ENCODE data around the gene ZFP36L1. TPM values are rescaled to one million over a fixed set of nuclear protein-coding genes. Genes with fewer than 3 reads are reported as not detected.

The ZFP36L1 gene
- total and polyA plus RNA-seq, 7 experiments from 2014 or later, result 82.0 to 231 (median 160) TPM

DNA sequence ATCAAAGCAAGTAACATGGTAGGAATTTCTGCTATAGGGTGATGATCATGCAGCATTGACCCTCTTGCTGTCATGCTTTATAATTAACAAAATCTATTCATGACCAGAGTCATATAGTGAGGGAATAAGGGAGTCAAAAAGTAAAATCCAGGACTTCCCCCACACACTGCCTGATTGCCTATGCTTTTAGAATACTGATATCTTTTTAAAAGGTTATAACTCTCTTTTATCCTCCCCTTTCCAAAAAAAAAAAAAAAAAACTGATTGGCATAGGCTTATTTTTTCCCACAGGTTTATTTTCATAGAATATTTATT is 51.4 kb downstream of the ZFP36L1 start:
- H3K36me3 ChIP-seq (ENCODE audit: control insufficient read depth in 2 of 3, insufficient read depth in 3 of 3, low read length in 3 of 3), result no peaks in the 10 kb centered on the region
- ATAC-seq, result no peak
- Mint-ChIP-seq H3K9me3 (peaks cover 0 to 11% (median 0%) of the 10 kb centered on the region in 11 donors), H3K27me3 (peaks cover 0 to 10% (median 0%) of the 10 kb centered on the region in 5 donors), H3K4me3 (no peak overlapping the region), H3K36me3 (peaks cover 0 to 11% (median 0%) of the 10 kb centered on the region in 5 donors), H3K4me1 (peaks cover 0 to 9% (median 2%) of the 10 kb centered on the region in 7 donors), H3K27ac (no peak overlapping the region)
- intact Hi-C loops (cut with micrococcal nuclease), result no loop called here
- H3K4me3 ChIP-seq (ENCODE audit: low read length), result no peak overlapping the region
- POLR2A ChIA-PET, result no interaction called here
- no peaks in the 10 kb centered on the region for H3K27me3 ChIP-seq (ENCODE audit: control insufficient read depth in 2 of 2, insufficient read depth in 2 of 2, low read length in 2 of 2)
- DNase-seq, result no peak
- no peaks in the 10 kb centered on the region for H3K4me1 ChIP-seq (ENCODE audit: control insufficient read depth in 2 of 2, insufficient read depth in 2 of 2, low read length in 2 of 2)
- peaks cover 0 to 5% (median 0%) of the 10 kb centered on the region in 3 experiments for H3K9me3 ChIP-seq (ENCODE audit: control insufficient read depth in 2 of 3, low read length in 3 of 3)
- CTCF ChIA-PET, result no interaction called here
- H3K27ac ChIP-seq (ENCODE audit: low read depth, low read length), result no peak overlapping the region

DNA sequence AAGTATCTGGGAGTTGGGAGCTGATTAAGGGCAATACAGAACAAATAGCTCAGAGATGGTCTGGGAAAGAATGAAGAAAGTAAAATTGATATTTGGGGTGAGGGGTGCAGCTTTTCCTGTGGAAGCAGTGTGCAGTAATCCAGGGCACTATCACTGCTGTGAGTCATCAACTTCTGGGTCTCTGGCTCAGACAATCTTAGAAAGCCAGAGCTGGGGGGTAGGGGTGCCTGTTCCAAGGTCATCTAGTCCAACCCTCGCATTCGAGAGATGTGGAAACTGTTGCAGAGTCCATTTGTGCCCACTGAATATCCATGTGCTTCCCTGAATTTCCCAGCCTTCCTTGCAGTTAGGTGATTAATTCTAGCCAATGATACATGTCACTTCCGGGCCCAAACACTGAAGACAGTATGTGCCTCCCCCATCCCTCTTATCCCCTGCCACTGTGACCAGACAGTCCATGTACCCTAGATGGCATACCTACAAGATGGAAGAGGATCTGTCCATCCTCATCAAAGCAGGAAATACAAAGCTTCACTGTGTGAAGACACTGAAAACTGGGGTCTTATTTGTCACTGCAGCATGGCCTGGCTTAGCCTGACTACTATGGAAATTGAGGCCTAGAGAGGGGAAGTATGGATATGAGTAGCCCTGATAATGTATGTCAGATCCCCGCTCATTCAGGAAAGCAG is 51.9 kb downstream of the ZFP36L1 start:
- Histone ChIP-seq H3K4me3 (ENCODE audit: low read length) (no peak overlapping the region), H3K4me1 (ENCODE audit: control insufficient read depth in 2 of 2, insufficient read depth in 2 of 2, low read length in 2 of 2) (peaks cover 0 to 1% of the 10 kb centered on the region in 2 donors), H3K36me3 (ENCODE audit: control insufficient read depth in 2 of 3, insufficient read depth in 3 of 3, low read length in 3 of 3) (no peaks in the 10 kb centered on the region), H3K9me3 (ENCODE audit: control insufficient read depth in 2 of 3, low read length in 3 of 3) (peaks cover 0 to 5% (median 0%) of the 10 kb centered on the region in 3 experiments), H3K27me3 (ENCODE audit: control insufficient read depth in 2 of 2, insufficient read depth in 2 of 2, low read length in 2 of 2) (no peaks in the 10 kb centered on the region), H3K27ac (ENCODE audit: low read depth, low read length) (no peak overlapping the region)
- H3K36me3 Mint-ChIP-seq, result peaks cover 0 to 11% (median 0%) of the 10 kb centered on the region in 5 donors
- ChIA-PET POLR2A (no interaction called here), CTCF (no interaction called here)
- H3K27me3 Mint-ChIP-seq, result peaks cover 0 to 10% (median 0%) of the 10 kb centered on the region in 5 donors
- intact Hi-C loops (cut with micrococcal nuclease), result no loop called here
- DNase-seq (no peak), ATAC-seq (no peak)
- H3K4me3 Mint-ChIP-seq, result no peak overlapping the region
- H3K9me3 Mint-ChIP-seq, result peaks cover 0 to 11% (median 0%) of the 10 kb centered on the region in 11 donors
- H3K27ac Mint-ChIP-seq, result peak overlapping the region in 1 of 9 donors; percentile 32
- peaks cover 4 to 13% (median 7%) of the 10 kb centered on the region in 7 donors for H3K4me1 Mint-ChIP-seq

DNA sequence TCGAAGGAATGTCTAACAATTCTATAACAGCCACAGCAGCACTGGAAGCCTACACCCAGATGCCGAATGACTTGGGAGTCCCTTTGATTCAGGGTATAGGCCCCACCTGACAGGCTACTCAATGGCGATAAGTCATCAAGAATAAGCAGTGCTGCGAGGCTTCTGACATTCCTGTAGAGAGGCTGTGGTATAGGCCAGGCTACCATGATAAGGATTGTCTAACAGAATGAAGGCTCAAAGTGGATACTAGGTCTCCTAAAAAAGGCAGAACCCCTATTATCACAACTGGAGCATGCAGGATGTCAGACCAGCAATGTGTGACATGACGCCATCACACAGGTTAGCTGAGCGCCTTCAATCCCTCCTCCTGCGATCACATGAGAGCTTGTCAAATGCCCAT is 53.2 kb downstream of the ZFP36L1 start:
- intact Hi-C loops (cut with micrococcal nuclease), result no loop called here
- Histone ChIP-seq H3K4me1 (ENCODE audit: control insufficient read depth in 2 of 2, insufficient read depth in 2 of 2, low read length in 2 of 2) (peaks cover 0 to 14% of the 10 kb centered on the region in 2 donors), H3K4me3 (ENCODE audit: low read length) (no peak overlapping the region), H3K27me3 (ENCODE audit: control insufficient read depth in 2 of 2, insufficient read depth in 2 of 2, low read length in 2 of 2) (no peaks in the 10 kb centered on the region), H3K27ac (ENCODE audit: low read depth, low read length) (no peak overlapping the region), H3K36me3 (ENCODE audit: control insufficient read depth in 2 of 3, insufficient read depth in 3 of 3, low read length in 3 of 3) (no peaks in the 10 kb centered on the region), H3K9me3 (ENCODE audit: control insufficient read depth in 2 of 3, low read length in 3 of 3) (peaks cover 0 to 5% (median 0%) of the 10 kb centered on the region in 3 experiments)
- DNase-seq (no peak), ATAC-seq (no peak)
- H3K27me3 Mint-ChIP-seq, result peaks cover 0 to 6% (median 0%) of the 10 kb centered on the region in 5 donors
- H3K4me1 Mint-ChIP-seq, result peaks cover 10 to 18% (median 13%) of the 10 kb centered on the region in 7 donors
- H3K4me3 Mint-ChIP-seq, result no peak overlapping the region
- H3K36me3 Mint-ChIP-seq, result peaks cover 0 to 11% (median 0%) of the 10 kb centered on the region in 5 donors
- CTCF ChIA-PET, result interaction anchor here (0.7 kb wide), 1 partner anchor 344 kb away, joined by 5 read pairs; no protein-coding TSS in a partner anchor
- POLR2A ChIA-PET, result no interaction called here
- H3K9me3 Mint-ChIP-seq, result peaks cover 0 to 11% (median 0%) of the 10 kb centered on the region in 11 donors
- no peak overlapping the region for H3K27ac Mint-ChIP-seq

DNA sequence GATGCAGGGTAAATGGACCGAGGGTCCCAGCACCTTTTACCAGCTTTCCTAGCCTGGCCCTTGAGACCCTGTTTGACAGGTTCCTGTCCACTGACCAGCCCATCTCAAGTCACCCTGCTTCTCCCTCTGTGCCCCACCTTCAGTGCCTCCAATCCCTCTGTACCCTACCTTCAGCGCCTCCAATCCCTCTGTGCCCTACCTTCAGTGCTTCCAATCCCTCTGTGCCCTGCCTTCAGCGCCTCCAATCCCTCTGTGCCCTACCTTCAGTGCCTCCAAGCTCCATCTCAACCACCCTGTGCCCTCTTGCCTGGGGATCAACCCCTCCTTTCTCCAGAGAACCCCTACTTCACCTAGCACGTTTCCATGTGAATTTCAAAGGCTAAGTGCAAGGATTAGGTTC is 54.3 kb downstream of the ZFP36L1 start:
- H3K4me1 ChIP-seq (ENCODE audit: control insufficient read depth in 2 of 2, insufficient read depth in 2 of 2, low read length in 2 of 2), result peaks cover 11 to 25% of the 10 kb centered on the region in 2 donors
- peaks cover 0 to 2% (median 0%) of the 10 kb centered on the region in 5 donors for H3K27me3 Mint-ChIP-seq
- DNase-seq (no peak), ATAC-seq (no peak)
- H3K4me1 Mint-ChIP-seq, result peaks cover 19 to 28% (median 22%) of the 10 kb centered on the region in 7 donors
- peaks cover 0 to 11% (median 0%) of the 10 kb centered on the region in 11 donors for H3K9me3 Mint-ChIP-seq
- CTCF ChIA-PET, result no interaction called here
- H3K4me3 Mint-ChIP-seq, result no peak overlapping the region
- intact Hi-C loops (cut with micrococcal nuclease), result no loop called here
- peak overlapping the region in 2 of 9 donors; percentile 13 to 20 for H3K27ac Mint-ChIP-seq
- no peaks in the 10 kb centered on the region for H3K36me3 ChIP-seq (ENCODE audit: control insufficient read depth in 2 of 3, insufficient read depth in 3 of 3, low read length in 3 of 3)
- POLR2A ChIA-PET, result interaction anchor here (0.6 kb wide), 1 partner anchor 11 kb away, joined by 5 read pairs; no protein-coding TSS in a partner anchor
- H3K9me3 ChIP-seq (ENCODE audit: control insufficient read depth in 2 of 3, low read length in 3 of 3), result peaks cover 0 to 5% (median 0%) of the 10 kb centered on the region in 3 experiments
- H3K4me3 ChIP-seq (ENCODE audit: low read length), result no peak overlapping the region
- no peaks in the 10 kb centered on the region for H3K27me3 ChIP-seq (ENCODE audit: control insufficient read depth in 2 of 2, insufficient read depth in 2 of 2, low read length in 2 of 2)
- H3K36me3 Mint-ChIP-seq, result peaks cover 0 to 11% (median 0%) of the 10 kb centered on the region in 5 donors
- no peak overlapping the region for H3K27ac ChIP-seq (ENCODE audit: low read depth, low read length)

Other genes starting within 250 kb of the ZFP36L1 start
- gene ACTN1, start 186.2 kb upstream of the ZFP36L1 start, total RNA-seq, result 100 to 1,000 TPM in 4 of 5 experiments, 10 to 100 TPM in 1; 41.3 to 249 (median 227) TPM
- 100 to 1,000 TPM; 188 to 390 TPM for gene ACTN1, start 186.2 kb upstream of the ZFP36L1 start, polyA plus RNA-seq